Activated T-cell treated with anti-CD3 and anti-CD28 coated beads, Interleukin-2, amount 50 U/mL, for 4 hours (primary cell): Measurements from ENCODE around the gene MAGEB3. TPM values are rescaled to one million over a fixed set of nuclear protein-coding genes. Genes with fewer than 3 reads are reported as not detected.

Experiments used
- ATAC-seq, 2 donors: fragments of 200-7000 bp; cut with Tn5 transposase; one replicate each; pipeline ENCODE4 v1.10.0; 2021
- DNase-seq: peaks from one replicate; pipeline ENCODE4 v3.0.0-alpha.2; 2020
- H3K27me3 Mint-ChIP-seq: one replicate; pipeline ENCODE4 v1.8.0; 2021; ENCODE audit warnings: low read depth, mixed read lengths
- H3K36me3 Mint-ChIP-seq: one replicate; pipeline ENCODE4 v1.8.0; 2022; ENCODE audit warnings: mixed read lengths; ENCODE audit not compliant: insufficient read depth
- H3K4me1 Mint-ChIP-seq: one replicate; pipeline ENCODE4 v1.8.0; 2021; ENCODE audit warnings: low read depth, mixed read lengths
- H3K4me3 Mint-ChIP-seq: one replicate; pipeline ENCODE4 v1.8.0; 2021; ENCODE audit warnings: mild to moderate bottlenecking, moderate library complexity, mixed read lengths
- H3K9me3 Mint-ChIP-seq: one replicate; pipeline ENCODE4 v1.8.0; 2021; ENCODE audit warnings: mixed read lengths
- total RNA-seq, 3 donors: library from RNA; stranded (reverse); gene quantifications; one replicate each; pipeline ENCODE4 v1.2.1, GENCODE V29; 2021

MAGEB3 gene
- total RNA-seq, 3 donors from 2014 or later: not detected

- H3K27me3 Mint-ChIP-seq: no peaks in the 10 kb centered on the region
- no peak for DNase-seq
- no peaks in the 10 kb centered on the region for H3K4me1 Mint-ChIP-seq
- no peaks in the 10 kb centered on the region for H3K9me3 Mint-ChIP-seq
- no peak within 1 kb of the TSS for H3K4me3 Mint-ChIP-seq
- no peaks in the 10 kb centered on the region for H3K36me3 Mint-ChIP-seq
- no peak for ATAC-seq
These were observed 16.5 kb downstream of the MAGEB3 start, which contains the start of gene MAGEB1 for GRCh38 chrX:30246769-30247489. Gene MAGEB1, plus strand, starts transcription at chrX:30247146. Its CDS starts 3,348 bp downstream, at chrX:30250494.

- Mint-ChIP-seq H3K9me3 (no peaks in the 10 kb centered on the region), H3K27me3 (no peaks in the 10 kb centered on the region), H3K36me3 (no peaks in the 10 kb centered on the region), H3K4me3 (no peak overlapping the region), H3K4me1 (no peaks in the 10 kb centered on the region)
- ATAC-seq: no peak
- no peak for DNase-seq
These were observed 18.4 kb downstream of the MAGEB3 start for GRCh38 chrX:30248854-30249253.

GRCh38 chrX:30253257-30253656, 22.8 kb downstream of the MAGEB3 start:
- ATAC-seq (no peak), DNase-seq (no peak)
- Mint-ChIP-seq H3K9me3 (no peaks in the 10 kb centered on the region), H3K4me3 (no peak overlapping the region), H3K27me3 (no peaks in the 10 kb centered on the region), H3K4me1 (no peaks in the 10 kb centered on the region), H3K36me3 (no peaks in the 10 kb centered on the region)

- H3K4me1 Mint-ChIP-seq: no peaks in the 10 kb centered on the region
- ATAC-seq: no peak
- no peaks in the 10 kb centered on the region for H3K27me3 Mint-ChIP-seq
- H3K4me3 Mint-ChIP-seq: no peak overlapping the region
- no peaks in the 10 kb centered on the region for H3K36me3 Mint-ChIP-seq
- DNase-seq: no peak
- H3K9me3 Mint-ChIP-seq: no peaks in the 10 kb centered on the region
These were observed 29.5 kb downstream of the MAGEB3 start for GRCh38 chrX:30259927-30260326.

GRCh38 chrX:30261012-30261411, 30.6 kb downstream of the MAGEB3 start:
- H3K36me3 Mint-ChIP-seq: no peaks in the 10 kb centered on the region
- DNase-seq (no peak), ATAC-seq (no peak)
- no peak overlapping the region for H3K4me3 Mint-ChIP-seq
- no peaks in the 10 kb centered on the region for H3K27me3 Mint-ChIP-seq
- H3K9me3 Mint-ChIP-seq: no peaks in the 10 kb centered on the region
- H3K4me1 Mint-ChIP-seq: no peaks in the 10 kb centered on the region

- no peaks in the 10 kb centered on the region for H3K36me3 Mint-ChIP-seq
- no peaks in the 10 kb centered on the region for H3K27me3 Mint-ChIP-seq
- no peaks in the 10 kb centered on the region for H3K9me3 Mint-ChIP-seq
- ATAC-seq (no peak), DNase-seq (no peak)
- H3K4me3 Mint-ChIP-seq: no peak overlapping the region
- H3K4me1 Mint-ChIP-seq: no peaks in the 10 kb centered on the region
These were observed 32.3 kb downstream of the MAGEB3 start for GRCh38 chrX:30262763-30263162.

GRCh38 chrX:30270639-30271038, 40.2 kb downstream of the MAGEB3 start:
- Mint-ChIP-seq H3K4me3 (no peak overlapping the region), H3K27me3 (no peaks in the 10 kb centered on the region), H3K4me1 (no peaks in the 10 kb centered on the region), H3K36me3 (no peaks in the 10 kb centered on the region), H3K9me3 (no peaks in the 10 kb centered on the region)
- no peak for DNase-seq
- ATAC-seq: no peak

GRCh38 chrX:30275498-30275897, 45.0 kb downstream of the MAGEB3 start:
- H3K27me3 Mint-ChIP-seq: no peaks in the 10 kb centered on the region
- no peaks in the 10 kb centered on the region for H3K36me3 Mint-ChIP-seq
- H3K4me3 Mint-ChIP-seq: no peak overlapping the region
- ATAC-seq (no peak), DNase-seq (no peak)
- no peaks in the 10 kb centered on the region for H3K9me3 Mint-ChIP-seq
- H3K4me1 Mint-ChIP-seq: peaks cover 2% of the 10 kb centered on the region

- no peaks in the 10 kb centered on the region for H3K36me3 Mint-ChIP-seq
- DNase-seq (no peak), ATAC-seq (no peak)
- H3K4me3 Mint-ChIP-seq: no peak overlapping the region
- no peaks in the 10 kb centered on the region for H3K27me3 Mint-ChIP-seq
- peaks cover 2% of the 10 kb centered on the region for H3K4me1 Mint-ChIP-seq
- no peaks in the 10 kb centered on the region for H3K9me3 Mint-ChIP-seq
These were observed 47.9 kb downstream of the MAGEB3 start for GRCh38 chrX:30278365-30278764.

- Mint-ChIP-seq H3K9me3 (no peaks in the 10 kb centered on the region), H3K4me3 (no peak overlapping the region), H3K27me3 (no peaks in the 10 kb centered on the region), H3K36me3 (no peaks in the 10 kb centered on the region), H3K4me1 (peaks cover 2% of the 10 kb centered on the region)
- ATAC-seq (no peak), DNase-seq (no peak)
These were observed 50.0 kb downstream of the MAGEB3 start for GRCh38 chrX:30280428-30280827.

- DNase-seq (no peak), ATAC-seq (no peak)
- Mint-ChIP-seq H3K36me3 (no peaks in the 10 kb centered on the region), H3K9me3 (no peaks in the 10 kb centered on the region), H3K4me1 (peaks cover 2% of the 10 kb centered on the region), H3K4me3 (no peak overlapping the region), H3K27me3 (no peaks in the 10 kb centered on the region)
These were observed 52.1 kb downstream of the MAGEB3 start for GRCh38 chrX:30282527-30282926.

GRCh38 chrX:30283456-30284200, 53.2 kb downstream of the MAGEB3 start:
- ATAC-seq: no peak
- DNase-seq: no peak
- H3K9me3 Mint-ChIP-seq: no peaks in the 10 kb centered on the region

More at GRCh38 chrX:30283456-30284200, 53.2 kb downstream of the MAGEB3 start:
- no peak overlapping the region for H3K4me3 Mint-ChIP-seq
- peaks cover 2% of the 10 kb centered on the region for H3K4me1 Mint-ChIP-seq
- H3K27me3 Mint-ChIP-seq: no peaks in the 10 kb centered on the region
- H3K36me3 Mint-ChIP-seq: no peaks in the 10 kb centered on the region
